Gastrocnemius medialis (tissue), 4 donors: Measurements from ENCODE around the gene NAA40. TPM values are rescaled to one million over a fixed set of nuclear protein-coding genes. Genes with fewer than 3 reads are reported as not detected.

Source experiments
- ATAC-seq, 2 donors: fragments of 150-250 bp; one replicate each; pipeline ENCODE4 v1.9.1; 2016
- DNase-seq, 2 donors: peaks; one replicate each; pipeline ENCODE4 v3.0.0-alpha.2; 2019
- H3K27ac ChIP-seq, 4 donors: fragments of 200-600 bp; sonication (generic); 1 replicate in 1 of 4; 2 replicates in 3 of 4; pipeline ENCODE4 v1.5.1; 2016 to 2018; ENCODE audit warnings: mild to moderate bottlenecking in 2 of 4, moderate library complexity in 1 of 4
- H3K27me3 ChIP-seq, 3 donors: fragments of 200-600 bp; sonication (generic) in 2 of 3; 1 replicate in 1 of 3; 2 replicates in 2 of 3; pipeline versions ENCODE4 v1.5.1 to v1.6.0; 2016 to 2019; ENCODE audit warnings: mild to moderate bottlenecking in 1 of 3, moderate library complexity in 1 of 3
- H3K36me3 ChIP-seq, 2 donors: fragments of 200-600 bp; sonication (generic) in 1 of 2; one replicate each; pipeline ENCODE4 v1.5.1; 2017 to 2018
- H3K4me1 ChIP-seq, 2 donors: fragments of 200-600 bp; sonication (generic) in 1 of 2; one replicate each; pipeline ENCODE4 v1.5.1; 2016 to 2017; ENCODE audit warnings: mild to moderate bottlenecking in 2 of 2
- H3K4me3 ChIP-seq, 4 donors: fragments of 200-600 bp; sonication (generic) in 3 of 4; 1 replicate in 1 of 4; 2 replicates in 3 of 4; pipeline ENCODE4 v1.5.1; 2016 to 2019; ENCODE audit warnings: mild to moderate bottlenecking in 2 of 4
- H3K9me3 ChIP-seq, 3 donors: fragments of 200-600 bp; sonication (generic) in 2 of 3; 1 replicate in 1 of 3; 2 replicates in 2 of 3; pipeline ENCODE4 v1.5.1; 2016 to 2019
- CTCF ChIP-seq, 5 experiments: fragments of 450-650 bp in 3 of 5; fragments of 200-600 bp in 2 of 5; sonication (generic) in 2 of 5; IDR thresholded peaks in 4 of 5; conservative IDR thresholded peaks in 1 of 5; 1 replicate in 4 of 5; 2 replicates in 1 of 5; pipeline ENCODE4 v1.5.1; 2016 to 2019; ENCODE audit warnings: antibody characterized with exemption in 5 of 5, mild to moderate bottlenecking in 3 of 5, moderate library complexity in 3 of 5
- POLR2A ChIP-seq, 2 donors: fragments of 450-650 bp; IDR thresholded peaks; one replicate each; pipeline ENCODE4 v1.6.1; 2017; ENCODE audit warnings: antibody characterized with exemption in 2 of 2, mild to moderate bottlenecking in 2 of 2, moderate library complexity in 2 of 2
- in situ Hi-C, 4 donors: fragments of 200-750 bp; cut with MboI; loops; one replicate each; pipeline versions ENCODE4 v1.15.0 to v1.8.0; 2017; ENCODE audit warnings: low sequenced_read_pairs in 4 of 4
- intact Hi-C: fragments of 100-400 bp; cut with DNase I; formaldehyde crosslinking; loops from one replicate; pipeline ENCODE4 v1.15.1; 2023; ENCODE audit warnings: low total_unique reads
- total RNA-seq, 4 donors: library from RNA; depleted of rRNA; stranded (reverse); fragments of >200 nt; gene quantifications; one replicate each; pipeline versions ENCODE4 v1.1.0 to v1.2.3, GENCODE V29; 2016

Gene NAA40
- total RNA-seq, 4 donors from 2014 or later = 4.9 to 11.4 (median 6.5) TPM

GRCh38 chr11:63896071-63896470, 42.7 kb upstream of the NAA40 start:
- DNase-seq = no peak
- peaks cover 4 to 62% of the 10 kb centered on the region in 2 donors for H3K36me3 ChIP-seq

GRCh38 chr11:63897459-63898146, 41.2 kb upstream of the NAA40 start:
- Histone ChIP-seq H3K4me1 (no peaks in the 10 kb centered on the region), H3K27ac (no peak overlapping the region), H3K27me3 (no peaks in the 10 kb centered on the region), H3K9me3 (no peaks in the 10 kb centered on the region), H3K4me3 (no peak overlapping the region), H3K36me3 (peaks cover 4 to 73% of the 10 kb centered on the region in 2 donors)
- TF ChIP-seq CTCF (IDR thresholded peaks at IDR 0.05 in 4 of 5, conservative IDR thresholded peaks at IDR 0.05 in 1 of 5) (no peak), POLR2A (IDR thresholded peaks at IDR 0.05) (no peak)
- DNase-seq (no peak), ATAC-seq (no peak)
- intact Hi-C loops (no loop called here), in situ Hi-C loops (no loop called here)

More at GRCh38 chr11:63896071-63896470, 42.7 kb upstream of the NAA40 start:
- intact Hi-C loops (no loop called here), in situ Hi-C loops (no loop called here)
- no peak overlapping the region for H3K4me3 ChIP-seq
- no peak overlapping the region for H3K27ac ChIP-seq
- TF ChIP-seq POLR2A (IDR thresholded peaks at IDR 0.05) (no peak), CTCF (IDR thresholded peaks at IDR 0.05 in 4 of 5, conservative IDR thresholded peaks at IDR 0.05 in 1 of 5) (no peak)
- no peaks in the 10 kb centered on the region for H3K27me3 ChIP-seq
- H3K4me1 ChIP-seq = no peaks in the 10 kb centered on the region
- no peaks in the 10 kb centered on the region for H3K9me3 ChIP-seq
- no peak for ATAC-seq

DNA sequence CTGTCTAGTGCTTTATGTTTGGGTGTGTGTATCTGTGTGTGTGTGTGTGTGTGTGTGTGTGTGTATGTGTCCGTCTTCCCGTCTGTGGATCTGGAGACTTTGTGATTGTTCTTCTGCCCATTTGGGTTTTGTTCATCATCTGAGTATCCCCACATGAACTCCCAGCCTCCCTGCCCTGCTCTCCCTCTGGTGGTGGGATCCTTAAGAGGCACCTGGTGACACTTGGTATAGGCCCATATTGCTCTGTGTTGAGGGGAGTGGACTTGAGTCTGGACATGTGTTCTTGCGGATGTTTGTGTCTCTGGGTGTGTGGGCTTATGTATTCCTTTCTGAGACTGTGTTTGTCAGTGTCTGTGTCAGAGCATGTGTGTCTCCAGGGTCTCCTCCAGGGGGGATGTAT, 37.1 kb upstream of the NAA40 start:
- TF ChIP-seq POLR2A (IDR thresholded peaks at IDR 0.05) (no peak), CTCF (IDR thresholded peaks at IDR 0.05 in 4 of 5, conservative IDR thresholded peaks at IDR 0.05 in 1 of 5) (no peak)
- intact Hi-C loops = no loop called here
- ATAC-seq (no peak), DNase-seq (no peak)
- Histone ChIP-seq H3K27ac (no peak overlapping the region), H3K36me3 (peaks cover 4 to 88% of the 10 kb centered on the region in 2 donors), H3K27me3 (no peaks in the 10 kb centered on the region), H3K9me3 (no peaks in the 10 kb centered on the region), H3K4me3 (no peak overlapping the region), H3K4me1 (no peaks in the 10 kb centered on the region)
- in situ Hi-C loops = no loop called here

- ATAC-seq (no peak), DNase-seq (no peak)
- Histone ChIP-seq H3K27ac (no peak overlapping the region), H3K4me3 (no peak overlapping the region), H3K36me3 (peaks cover 4 to 88% of the 10 kb centered on the region in 2 donors), H3K4me1 (no peaks in the 10 kb centered on the region), H3K9me3 (no peaks in the 10 kb centered on the region), H3K27me3 (no peaks in the 10 kb centered on the region)
- intact Hi-C loops = no loop called here
- TF ChIP-seq CTCF (IDR thresholded peaks at IDR 0.05 in 4 of 5, conservative IDR thresholded peaks at IDR 0.05 in 1 of 5) = no peak
- TF ChIP-seq POLR2A (IDR thresholded peaks at IDR 0.05) = no peak
- in situ Hi-C loops = no loop called here
Observed at GRCh38 chr11:63903884-63904283, 34.9 kb upstream of the NAA40 start.
